ENCODE data around the gene CLCA1.

DNA sequence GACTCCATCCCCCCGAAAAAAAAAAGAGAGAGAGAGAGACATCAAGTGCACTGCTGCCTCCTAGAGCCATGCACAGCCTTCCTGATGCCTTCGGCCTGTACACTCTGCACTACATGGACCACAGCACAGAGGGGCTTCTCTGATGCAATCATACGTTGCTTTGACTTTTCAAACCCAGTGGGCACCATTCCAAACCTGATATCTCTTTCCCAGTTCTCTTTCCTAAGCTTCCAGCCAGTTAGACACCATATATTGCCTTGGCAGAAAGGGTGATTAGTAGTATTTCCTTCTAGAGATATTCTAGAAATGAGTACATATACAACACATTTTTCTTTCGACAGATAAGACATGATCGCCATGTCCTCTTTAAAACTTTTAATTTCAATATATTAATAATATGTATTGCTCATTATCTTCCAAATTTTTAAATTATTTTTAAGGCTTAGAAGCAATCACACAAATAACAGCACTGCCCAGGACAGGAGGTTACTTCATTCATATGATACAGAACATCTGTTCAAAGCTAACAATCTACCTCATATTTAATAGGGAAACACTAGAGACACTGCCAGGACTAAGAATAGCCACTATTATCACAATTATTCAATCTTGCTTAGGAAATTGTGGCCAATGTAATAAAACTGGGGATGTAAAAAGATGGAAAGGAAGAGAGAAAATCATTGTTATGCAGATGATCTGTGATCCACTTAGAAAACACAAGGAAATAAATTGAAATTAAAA, 9.9 kb downstream of the CLCA1 start:
- TF ChIP-seq, protein P1, sequence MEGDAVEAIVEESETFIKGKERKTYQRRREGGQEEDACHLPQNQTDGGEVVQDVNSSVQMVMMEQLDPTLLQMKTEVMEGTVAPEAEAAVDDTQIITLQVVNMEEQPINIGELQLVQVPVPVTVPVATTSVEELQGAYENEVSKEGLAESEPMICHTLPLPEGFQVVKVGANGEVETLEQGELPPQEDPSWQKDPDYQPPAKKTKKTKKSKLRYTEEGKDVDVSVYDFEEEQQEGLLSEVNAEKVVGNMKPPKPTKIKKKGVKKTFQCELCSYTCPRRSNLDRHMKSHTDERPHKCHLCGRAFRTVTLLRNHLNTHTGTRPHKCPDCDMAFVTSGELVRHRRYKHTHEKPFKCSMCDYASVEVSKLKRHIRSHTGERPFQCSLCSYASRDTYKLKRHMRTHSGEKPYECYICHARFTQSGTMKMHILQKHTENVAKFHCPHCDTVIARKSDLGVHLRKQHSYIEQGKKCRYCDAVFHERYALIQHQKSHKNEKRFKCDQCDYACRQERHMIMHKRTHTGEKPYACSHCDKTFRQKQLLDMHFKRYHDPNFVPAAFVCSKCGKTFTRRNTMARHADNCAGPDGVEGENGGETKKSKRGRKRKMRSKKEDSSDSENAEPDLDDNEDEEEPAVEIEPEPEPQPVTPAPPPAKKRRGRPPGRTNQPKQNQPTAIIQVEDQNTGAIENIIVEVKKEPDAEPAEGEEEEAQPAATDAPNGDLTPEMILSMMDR (IDR thresholded peaks at IDR 0.05): no peak
- no peak for TF ChIP-seq EP300 (IDR thresholded peaks at IDR 0.05; ENCODE audit: borderline replicate concordance in 1 of 2, low read depth in 1 of 2, low read length in 1 of 2)
- TF ChIP-seq POLR2AphosphoS5 (IDR thresholded peaks at IDR 0.05; ENCODE audit: low read depth, low read length): no peak
- TF ChIP-seq RAD21 (IDR thresholded peaks at IDR 0.05; ENCODE audit: low read length): no peak
- TF ChIP-seq, protein P2, sequence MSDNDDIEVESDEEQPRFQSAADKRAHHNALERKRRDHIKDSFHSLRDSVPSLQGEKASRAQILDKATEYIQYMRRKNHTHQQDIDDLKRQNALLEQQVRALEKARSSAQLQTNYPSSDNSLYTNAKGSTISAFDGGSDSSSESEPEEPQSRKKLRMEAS (IDR thresholded peaks at IDR 0.05; ENCODE audit: low read depth): no peak
- TF ChIP-seq RFX5 (IDR thresholded peaks at IDR 0.05; ENCODE audit: low read length): no peak
- no peak for TF ChIP-seq FOXM1 (IDR thresholded peaks at IDR 0.05; ENCODE audit: low read depth)
- no peak for TF ChIP-seq CHD2 (IDR thresholded peaks at IDR 0.05; ENCODE audit: low read length, partially characterized antibody)
- TF ChIP-seq, protein P3, sequence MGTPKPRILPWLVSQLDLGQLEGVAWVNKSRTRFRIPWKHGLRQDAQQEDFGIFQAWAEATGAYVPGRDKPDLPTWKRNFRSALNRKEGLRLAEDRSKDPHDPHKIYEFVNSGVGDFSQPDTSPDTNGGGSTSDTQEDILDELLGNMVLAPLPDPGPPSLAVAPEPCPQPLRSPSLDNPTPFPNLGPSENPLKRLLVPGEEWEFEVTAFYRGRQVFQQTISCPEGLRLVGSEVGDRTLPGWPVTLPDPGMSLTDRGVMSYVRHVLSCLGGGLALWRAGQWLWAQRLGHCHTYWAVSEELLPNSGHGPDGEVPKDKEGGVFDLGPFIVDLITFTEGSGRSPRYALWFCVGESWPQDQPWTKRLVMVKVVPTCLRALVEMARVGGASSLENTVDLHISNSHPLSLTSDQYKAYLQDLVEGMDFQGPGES (IDR thresholded peaks at IDR 0.05; ENCODE audit: low read depth, low read length): no peak

Measured in SK-N-SH (cell line).